Astrocyte of the cerebellum (primary cell): Measurements from ENCODE around the gene C16orf96.

Experiments used
- DNase-seq: peaks from one replicate; pipeline ENCODE4 v3.0.0-alpha.2; 2011; ENCODE audit warnings: low read depth
- H3K4me3 ChIP-seq: 2 replicates; pipeline ENCODE4 v1.5.1; 2011; ENCODE audit warnings: mild to moderate bottlenecking, low read depth, low read length, moderate library complexity
- CTCF ChIP-seq: IDR thresholded peaks from 2 replicates; pipeline ENCODE4 v1.5.1; 2012; ENCODE audit warnings: low read length, low read depth, moderate library complexity, mild to moderate bottlenecking; ENCODE audit errors: missing control alignments
- in situ Hi-C: cut with HindIII; loops from 2 replicates; pipeline ENCODE4 v1.10.0; 2017; ENCODE audit warnings: low sequenced_read_pairs

The C16orf96 gene

GRCh38 chr16:4626396-4626795 lies 70.3 kb downstream of the C16orf96 start:
- in situ Hi-C loops: loop anchor here (25.0 kb wide), 1 partner anchor 114 kb away; no protein-coding TSS in a partner anchor
- no peak for DNase-seq
- peak overlapping the region; percentile 89 for H3K4me3 ChIP-seq
- TF ChIP-seq CTCF: no peak

GRCh38 chr16:4628283-4628682 lies 72.1 kb downstream of the C16orf96 start:
- no peak for TF ChIP-seq CTCF
- in situ Hi-C loops: loop anchor here (25.0 kb wide), 1 partner anchor 116 kb away; no protein-coding TSS in a partner anchor
- DNase-seq: no peak
- no peak overlapping the region for H3K4me3 ChIP-seq

GRCh38 chr16:4631444-4631843 lies 75.3 kb downstream of the C16orf96 start:
- in situ Hi-C loops: loop anchor here (25.0 kb wide), 1 partner anchor 119 kb away; no protein-coding TSS in a partner anchor
- H3K4me3 ChIP-seq: no peak overlapping the region
- TF ChIP-seq CTCF: no peak
- DNase-seq: no peak

GRCh38 chr16:4633910-4634635 lies 77.9 kb downstream of the C16orf96 start:
- no peak for DNase-seq
- in situ Hi-C loops: loop anchor here (25.0 kb wide), 1 partner anchor 122 kb away; no protein-coding TSS in a partner anchor
- TF ChIP-seq CTCF: no peak
- H3K4me3 ChIP-seq: no peak overlapping the region

GRCh38 chr16:4634768-4635167 lies 78.6 kb downstream of the C16orf96 start:
- DNase-seq: no peak
- in situ Hi-C loops: loop anchor here (25.0 kb wide), 1 partner anchor 122 kb away; no protein-coding TSS in a partner anchor
- H3K4me3 ChIP-seq: no peak overlapping the region
- TF ChIP-seq CTCF: no peak

- no peak for TF ChIP-seq CTCF
- in situ Hi-C loops: loop anchor here (25.0 kb wide), 1 partner anchor 124 kb away; no protein-coding TSS in a partner anchor
- no peak for DNase-seq
- H3K4me3 ChIP-seq: no peak overlapping the region
Measured at GRCh38 chr16:4636196-4636595, 80.1 kb downstream of the C16orf96 start.
